Epithelial cell of proximal tubule (primary cell): Measurements from ENCODE around the gene CADM1. TPM values are rescaled to one million over a fixed set of nuclear protein-coding genes. Genes with fewer than 3 reads are reported as not detected.

Experiments
- DNase-seq: peaks from one replicate; pipeline ENCODE4 v3.0.0-alpha.2; 2011; ENCODE audit warnings: low read depth
- H3K4me3 ChIP-seq: 2 replicates; pipeline ENCODE4 v1.5.1; 2011; ENCODE audit warnings: low read depth, mild to moderate bottlenecking, low read length
- CTCF ChIP-seq: conservative IDR thresholded peaks from 2 replicates; pipeline ENCODE4 v1.5.1; 2012; ENCODE audit warnings: low read depth, mild to moderate bottlenecking, low read length
- total RNA-seq: library from RNA; depleted of rRNA; stranded (reverse); fragments of >200 nt; gene quantifications from 2 replicates; pipeline ENCODE4 v1.2.3, GENCODE V29; 2015

CADM1 gene
- total RNA-seq, 1 donor from 2014 or later, result 21.3 TPM

- DNase-seq, result no peak
- no peak overlapping the region for H3K4me3 ChIP-seq
- TF ChIP-seq CTCF, result no peak
Observed at GRCh38 chr11:115155320-115155719, 348.9 kb downstream of the CADM1 start.

- TF ChIP-seq CTCF, result no peak
- DNase-seq, result no peak
- no peak overlapping the region for H3K4me3 ChIP-seq
Observed at GRCh38 chr11:115154355-115154736, 349.9 kb downstream of the CADM1 start.

GRCh38 chr11:115153731-115154354 is 350.4 kb downstream of the CADM1 start:
- no peak overlapping the region for H3K4me3 ChIP-seq
- DNase-seq, result no peak
- TF ChIP-seq CTCF, result no peak

GRCh38 chr11:115153135-115153534 is 351.1 kb downstream of the CADM1 start:
- DNase-seq, result no peak
- no peak for TF ChIP-seq CTCF
- no peak overlapping the region for H3K4me3 ChIP-seq

GRCh38 chr11:115151010-115151409 is 353.2 kb downstream of the CADM1 start:
- no peak for DNase-seq
- no peak for TF ChIP-seq CTCF
- no peak overlapping the region for H3K4me3 ChIP-seq

- no peak for DNase-seq
- H3K4me3 ChIP-seq, result no peak overlapping the region
- TF ChIP-seq CTCF, result no peak
Observed at GRCh38 chr11:115148691-115149090, 355.5 kb downstream of the CADM1 start.

GRCh38 chr11:115148101-115148500 is 356.1 kb downstream of the CADM1 start:
- H3K4me3 ChIP-seq, result no peak overlapping the region
- no peak for TF ChIP-seq CTCF
- no peak for DNase-seq
